Measurements from ENCODE around the gene FOXP1. TPM values are rescaled to one million over a fixed set of nuclear protein-coding genes. Genes with fewer than 3 reads are reported as not detected.
A peak's percentile ranks its signal among the peaks of the same experiment; 100 is the strongest.

The FOXP1 gene
- total and polyA plus RNA-seq, 12 donors: 4.8 to 56.0 (median 43.8) TPM

GRCh38 chr3:70990185-70990584, 593.3 kb downstream of the FOXP1 start:
- WGBS, 2 donors: 94% methylated on average over 2 of the region's 2 CpGs
- no peak for ATAC-seq
- Histone ChIP-seq H3K4me3 (no peak overlapping the region), H3K27ac (peak overlapping the region in 8 of 10 donors; percentile 27 to 68 (median 46)), H3K4me1 (peaks cover 0 to 47% (median 27%) of the 10 kb centered on the region in 9 donors), H3K27me3 (no peaks in the 10 kb centered on the region), H3K9me3 (no peaks in the 10 kb centered on the region), H3K36me3 (peaks cover 0 to 77% (median 33%) of the 10 kb centered on the region in 9 donors)
- no peak for TF ChIP-seq CTCF (IDR thresholded peaks at IDR 0.05)
- DNase-seq: no peak
- intact Hi-C loops (cut with DNase I): no loop called here

DNA sequence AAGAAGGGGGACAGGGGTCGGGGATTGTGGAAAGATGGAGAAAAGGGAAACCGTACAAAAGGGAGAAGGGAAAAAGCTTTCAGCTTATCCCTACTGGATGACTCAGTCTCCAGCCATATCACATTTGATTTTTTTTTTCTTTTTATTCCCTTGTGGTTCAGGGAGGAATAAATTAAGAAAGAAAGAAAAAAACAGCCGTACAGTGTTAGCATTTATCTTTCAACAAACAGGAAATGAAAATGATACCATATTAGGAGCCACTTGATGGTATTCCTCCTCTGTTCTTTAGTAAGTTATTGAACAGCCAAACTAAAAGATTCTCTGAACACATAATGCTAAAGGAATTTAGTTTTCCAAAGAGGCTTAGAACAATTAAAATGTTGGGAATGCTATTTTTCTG, 594.4 kb downstream of the FOXP1 start:
- TF ChIP-seq CTCF (IDR thresholded peaks at IDR 0.05): no peak

DNA sequence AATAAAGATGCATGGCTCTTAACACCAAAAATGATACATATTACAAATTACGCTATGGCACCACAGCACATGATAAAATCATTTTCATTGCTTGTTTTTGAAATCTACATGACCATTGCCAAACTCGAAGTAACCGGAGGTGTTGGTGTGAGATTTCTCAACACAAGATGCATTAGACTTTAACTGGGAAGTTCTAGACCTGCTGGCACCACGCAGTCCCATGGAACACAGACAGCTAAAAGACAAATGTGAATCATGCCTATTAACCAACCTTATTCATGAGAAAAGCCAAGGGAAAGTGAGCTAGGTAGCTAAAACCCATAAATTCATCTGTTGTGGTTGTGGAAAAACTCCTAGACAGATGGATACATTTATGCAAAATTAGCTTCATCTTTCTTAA, 595.4 kb downstream of the FOXP1 start:
- intact Hi-C loops (cut with DNase I): no loop called here
- TF ChIP-seq CTCF (IDR thresholded peaks at IDR 0.05): no peak
- Histone ChIP-seq H3K36me3 (peaks cover 0 to 75% (median 34%) of the 10 kb centered on the region in 9 donors), H3K9me3 (no peaks in the 10 kb centered on the region), H3K27me3 (no peaks in the 10 kb centered on the region), H3K4me3 (no peak overlapping the region), H3K27ac (peak overlapping the region in 4 of 10 donors; percentile 27 to 68 (median 54)), H3K4me1 (peaks cover 4 to 67% (median 35%) of the 10 kb centered on the region in 9 donors)
- DNase-seq: no peak
- 85 to 98% methylated on average over 4 of the region's 4 CpGs for WGBS, 2 donors
- no peak for ATAC-seq

More for the DNA sequence above, 594.4 kb downstream of the FOXP1 start:
- Histone ChIP-seq H3K27ac (peak overlapping the region in 8 of 10 donors; percentile 5 to 68 (median 46)), H3K4me3 (no peak overlapping the region), H3K4me1 (peaks cover 0 to 57% (median 28%) of the 10 kb centered on the region in 9 donors), H3K27me3 (no peaks in the 10 kb centered on the region), H3K36me3 (peaks cover 0 to 81% (median 38%) of the 10 kb centered on the region in 9 donors), H3K9me3 (no peaks in the 10 kb centered on the region)
- DNase-seq (no peak), ATAC-seq (peak in 7 of 8 donors; percentile 56 to 81 (median 73))
- intact Hi-C loops (cut with DNase I): no loop called here
- 50 to 60% methylated on average over 3 of the region's 3 CpGs for WGBS, 2 donors

DNA sequence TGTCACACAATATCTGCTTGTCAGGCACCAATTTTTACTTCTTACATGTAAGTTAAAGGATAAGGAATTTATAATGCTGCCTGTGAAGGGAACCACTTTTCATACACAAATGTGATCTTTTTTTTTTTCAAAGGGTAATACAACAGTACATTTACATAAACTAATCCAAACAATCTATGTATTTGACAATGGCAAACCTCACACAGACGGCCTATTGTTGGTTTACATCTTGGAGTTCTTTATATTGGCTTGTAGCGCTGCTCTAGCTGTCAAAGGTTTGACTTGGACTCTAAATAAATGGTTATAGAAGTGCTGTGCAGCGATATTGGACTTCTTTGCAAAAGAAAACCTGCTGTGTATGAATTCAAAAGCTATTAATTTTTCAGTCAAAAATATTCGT, 598.0 kb downstream of the FOXP1 start:
- no peak for TF ChIP-seq CTCF (IDR thresholded peaks at IDR 0.05)
- Histone ChIP-seq H3K36me3 (peaks cover 0 to 51% (median 28%) of the 10 kb centered on the region in 9 donors), H3K27ac (no peak overlapping the region), H3K4me1 (peaks cover 19 to 92% (median 60%) of the 10 kb centered on the region in 9 donors), H3K4me3 (no peak overlapping the region), H3K27me3 (no peaks in the 10 kb centered on the region), H3K9me3 (no peaks in the 10 kb centered on the region)
- intact Hi-C loops (cut with DNase I): no loop called here
- ATAC-seq (no peak), DNase-seq (no peak)
- WGBS, 2 donors: 91 to 92% methylated on average over 4 of the region's 4 CpGs

Data from heart right ventricle (tissue), 16 donors.